Islet of Langerhans (tissue), 1 donor: ENCODE data around the gene VCP.

Source experiments
- FAIRE-seq: peaks from one replicate; lab custom pipeline; 2011; peaks lifted over from hg19 to GRCh38; lab: Jason Lieb, UNC

Gene VCP

GRCh38 chr9:35010351-35010958 is 62.0 kb downstream of the VCP start:
- FAIRE-seq, result no peak
